GM23248 (cell line): ENCODE data around the gene PPFIA4.

Experiments used
- EZH2 ChIP-seq: fragments of 200-600 bp; sonication (generic); IDR thresholded peaks from 2 replicates; pipeline ENCODE4 v1.6.1; 2018; ENCODE audit warnings: antibody characterized with exemption, mild to moderate bottlenecking; ENCODE audit not compliant: insufficient read depth, poor library complexity, severe bottlenecking
- EZH2phosphoT487 ChIP-seq: fragments of 200-600 bp; sonication (generic); IDR thresholded peaks from 2 replicates; pipeline ENCODE4 v1.6.1; 2018; ENCODE audit warnings: antibody characterized with exemption, moderate library complexity, mild to moderate bottlenecking, low read depth; ENCODE audit not compliant: insufficient read depth

- TF ChIP-seq EZH2 (no peak), EZH2phosphoT487 (no peak)
Measured at GRCh38 chr1:203001986-203002385, 24.3 kb upstream of the PPFIA4 start.
